ENCODE results near the gene PXN. TPM values are rescaled to one million over a fixed set of nuclear protein-coding genes. Genes with fewer than 3 reads are reported as not detected.

Gene PXN
- total and polyA plus RNA-seq, 2 of the 13 experiments (the other 11 are each of a cell fraction or from before 2014, with no cell fraction given) = 13.6 to 14.2 TPM

DNA sequence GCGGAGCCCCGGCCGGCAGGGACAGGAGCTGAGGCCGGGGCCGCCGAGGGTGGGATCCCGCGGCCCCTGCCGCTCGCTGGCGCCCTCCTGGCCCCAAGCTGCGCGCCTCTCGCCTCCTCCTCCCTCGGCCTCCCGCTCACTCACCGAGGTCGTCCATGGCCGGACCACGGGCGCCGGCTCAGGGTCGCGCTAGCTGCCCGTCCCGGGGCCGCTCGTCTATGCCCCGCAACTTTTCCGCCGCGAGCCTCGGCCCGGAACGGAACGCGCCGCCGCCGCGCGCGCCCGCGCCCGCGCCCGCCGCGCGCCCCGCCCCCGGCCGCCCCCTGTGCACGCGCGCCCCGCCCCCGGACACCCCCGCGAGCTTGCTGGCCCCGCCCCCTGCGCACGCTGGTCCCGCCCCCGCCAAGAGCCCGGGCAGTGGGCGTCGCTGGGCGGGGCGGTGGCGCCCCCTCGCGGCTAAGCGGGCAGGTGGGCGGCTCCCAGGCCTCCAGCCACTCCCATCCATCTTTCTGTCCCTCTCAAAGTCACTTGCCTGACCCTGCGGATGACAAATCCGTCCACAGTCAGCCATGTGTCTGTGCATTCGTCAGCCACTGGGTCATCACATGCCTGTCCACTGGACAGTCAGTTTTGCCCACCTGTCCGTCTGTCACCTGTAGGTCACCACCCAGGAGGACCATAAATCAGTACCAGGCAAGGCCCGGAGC, at the start of gene PXN (continued):
- TF ChIP-seq PCBP2 (optimal IDR thresholded peaks at IDR 0.05; ENCODE audit: low read depth, low read length, poor library complexity, severe bottlenecking) (no peak), HNRNPH1 (optimal IDR thresholded peaks at IDR 0.05; ENCODE audit: low read depth, low read length) (no peak), ZNF17 (CRISPR knock-in tag; IDR thresholded peaks at IDR 0.05) (no peak), CSRNP1 (CRISPR knock-in tag; IDR thresholded peaks at IDR 0.05) (no peak), ZNF775 (CRISPR knock-in tag; IDR thresholded peaks at IDR 0.05; ENCODE audit: borderline replicate concordance) (no peak)

DNA sequence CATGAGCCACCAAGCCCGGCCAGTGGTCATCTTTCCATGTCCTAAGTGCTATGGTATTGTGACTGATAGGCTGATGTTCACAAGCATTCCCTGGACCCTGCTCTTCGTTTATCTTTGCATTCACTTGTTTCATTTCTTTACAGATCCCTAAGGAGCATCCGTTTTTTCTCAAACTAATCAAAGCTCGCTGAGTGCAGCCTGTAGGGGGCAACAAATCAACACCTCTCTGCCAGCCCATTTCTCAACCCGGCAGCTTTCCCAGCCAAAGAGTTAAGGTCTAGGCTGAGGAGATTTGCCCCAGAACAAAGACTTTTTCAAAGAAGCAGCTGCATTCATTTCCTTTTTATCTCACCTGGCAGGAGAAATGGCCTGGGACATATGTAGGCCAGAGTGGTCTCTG, 48.7 kb upstream of the PXN start:
- 38% methylated on average over 5 of the region's 5 CpGs for WGBS (ENCODE audit: low lambda C conversion rate)
- Histone ChIP-seq H3K4me3 (replicated peaks in 1 of 3; ENCODE audit: insufficient read depth in 1 of 3, low read depth in 2 of 3, low read length in 3 of 3) (no peak overlapping the region), H3K4me1 (ENCODE audit: insufficient read depth, low read length) (peaks cover 8% of the 10 kb centered on the region), H4K20me1 (ENCODE audit: insufficient read depth, low read length) (no peaks in the 10 kb centered on the region), H2AFZ (ENCODE audit: low read length) (no peak overlapping the region), H3K27me3 (ENCODE audit: control insufficient read depth in 1 of 2, insufficient read depth in 2 of 2, low read length in 2 of 2) (no peaks in the 10 kb centered on the region; a peak in 1 of 5 replicates), H3K9me3 (ENCODE audit: low read length) (no peaks in the 10 kb centered on the region), H3K36me3 (replicated peaks in 1 of 2; ENCODE audit: control insufficient read depth in 1 of 2, insufficient read depth in 2 of 2, low read length in 2 of 2) (no peaks in the 10 kb centered on the region), H3K79me2 (ENCODE audit: insufficient read depth, low read length) (peaks cover 4% of the 10 kb centered on the region), H3K9ac (ENCODE audit: insufficient read depth, low read depth, low read length) (no peak overlapping the region), H3K4me2 (ENCODE audit: low read depth, low read length) (no peak overlapping the region), H3K27ac (ENCODE audit: extremely low read length, insufficient read depth, low read length) (no peak overlapping the region)
- DNase-seq (ENCODE audit: low spot score) = no peak
- in situ Hi-C loops (cut with HindIII; ENCODE audit: extremely low pct_ligation_motif_present, low pct_unique_long_range_greater_than_20kb) (no loop called here), intact Hi-C loops (cut with micrococcal nuclease; ENCODE audit: unreplicated experiment) (no loop called here)
- no peak for FAIRE-seq
- no peak for ATAC-seq
- TF ChIP-seq ZNF629 (CRISPR knock-in tag; conservative IDR thresholded peaks at IDR 0.05) (peak; percentile 96), ZNF703 (CRISPR knock-in tag; IDR thresholded peaks at IDR 0.05; ENCODE audit: borderline replicate concordance) (no peak), CTCF (CRISPR knock-in tag; IDR thresholded peaks at IDR 0.05) (peak; percentile 27; the same call in 1 of the 2 replicates), ERF (CRISPR knock-in tag; IDR thresholded peaks at IDR 0.05) (0 out of 2 replicates have a peak, but pooled peaks have one; percentile 26)
- CTCF ChIA-PET (ENCODE audit: low intra/inter-chr PET ratio, low total read pairs) = no interaction called here
- no TSS peak for BruUV-seq (replicated peaks)
- POLR2A ChIA-PET = interaction anchor here (1.6 to 7.1 kb wide), 3 partner anchors 12 to 113 kb away, joined by 4 to 76 read pairs (median 35); partner anchors contain the start of genes RNU4-1, RNU4-2, RPLP0 and SIRT4

Measured in HepG2 (cell line).